Keratinocyte (primary cell): ENCODE data around the gene MGMT. TPM values are rescaled to one million over a fixed set of nuclear protein-coding genes. Genes with fewer than 3 reads are reported as not detected.

ENCODE experiments used
- DNase-seq: peaks from one replicate; pipeline ENCODE4 v3.0.0-alpha.2; 2011; ENCODE audit warnings: low read depth, missing footprints, low spot score
- FAIRE-seq: peaks from 2 replicates; lab custom pipeline; 2011; peaks lifted over from hg19 to GRCh38; lab: Jason Lieb, UNC
- H2AFZ ChIP-seq: 2 replicates; pipeline ENCODE4 v1.6.0; 2012; ENCODE audit warnings: low read length, control low read depth, inconsistent platforms; ENCODE audit not compliant: control insufficient read depth
- H3K27ac ChIP-seq: 2 replicates; pipeline ENCODE4 v1.5.1; 2011; ENCODE audit warnings: low read length; ENCODE audit not compliant: control insufficient read depth, insufficient read depth
- H3K27me3 ChIP-seq: 3 replicates; pipeline ENCODE4 v1.6.0; 2011; ENCODE audit warnings: low read length; ENCODE audit not compliant: control insufficient read depth, insufficient read depth; ENCODE audit errors: extremely low read depth
- H3K36me3 ChIP-seq, 2 experiments: 2 replicates in 1 of 2; 3 replicates in 1 of 2; pipeline ENCODE4 v1.5.1; 2011; ENCODE audit warnings: low read length in 2 of 2, mild to moderate bottlenecking in 1 of 2; ENCODE audit not compliant: control insufficient read depth in 2 of 2, insufficient read depth in 2 of 2; ENCODE audit errors: extremely low read depth in 1 of 2
- H3K4me1 ChIP-seq: 3 replicates; pipeline ENCODE4 v1.5.1; 2011; ENCODE audit warnings: low read length; ENCODE audit not compliant: control insufficient read depth, insufficient read depth; ENCODE audit errors: extremely low read depth
- H3K4me2 ChIP-seq: 3 replicates; pipeline ENCODE4 v1.6.0; 2011; ENCODE audit warnings: low read depth, low read length; ENCODE audit not compliant: control insufficient read depth, insufficient read depth; ENCODE audit errors: extremely low read depth
- H3K4me3 ChIP-seq, 3 experiments: fragments of 200-600 bp in 1 of 3; sonication (generic) in 1 of 3; 2 replicates in 2 of 3; 3 replicates in 1 of 3; pipeline ENCODE4 v1.5.1; 2011 to 2016; ENCODE audit warnings: low read length in 3 of 3, mild to moderate bottlenecking in 3 of 3, control low read depth in 2 of 3, inconsistent platforms in 1 of 3, low read depth in 1 of 3, mixed read lengths in 1 of 3, mixed run types in 1 of 3, moderate library complexity in 1 of 3; ENCODE audit not compliant: control insufficient read depth in 2 of 3, insufficient read depth in 2 of 3; ENCODE audit errors: extremely low read depth in 1 of 3
- H3K79me2 ChIP-seq: 2 replicates; pipeline ENCODE4 v1.6.0; 2012; ENCODE audit warnings: low read length; ENCODE audit not compliant: control insufficient read depth, insufficient read depth
- H3K9ac ChIP-seq: 3 replicates; pipeline ENCODE4 v1.6.0; 2011; ENCODE audit warnings: low read length; ENCODE audit not compliant: control insufficient read depth, insufficient read depth; ENCODE audit errors: extremely low read depth
- H3K9me1 ChIP-seq: 3 replicates; pipeline ENCODE4 v1.6.0; 2011; ENCODE audit warnings: low read length; ENCODE audit not compliant: control insufficient read depth, insufficient read depth; ENCODE audit errors: extremely low read depth
- H3K9me3 ChIP-seq: 2 replicates; pipeline ENCODE4 v1.5.1; 2012; ENCODE audit warnings: low read depth, low read length; ENCODE audit not compliant: control insufficient read depth
- H4K20me1 ChIP-seq: 3 replicates; pipeline ENCODE4 v1.6.0; 2011; ENCODE audit warnings: low read length; ENCODE audit not compliant: control insufficient read depth, insufficient read depth; ENCODE audit errors: extremely low read depth
- CTCF ChIP-seq, 3 experiments: IDR thresholded peaks in 1 of 3; conservative IDR thresholded peaks in 1 of 3; optimal IDR thresholded peaks in 1 of 3; 2 replicates in 2 of 3; 3 replicates in 1 of 3; pipeline versions ENCODE3 to v1.5.1; 2011; ENCODE audit warnings: low read length in 3 of 3, mild to moderate bottlenecking in 3 of 3, moderate library complexity in 2 of 3, control low read depth in 1 of 3, inconsistent platforms in 1 of 3; ENCODE audit not compliant: insufficient read depth in 2 of 3; ENCODE audit errors: extremely low read depth in 1 of 3
- EZH2 ChIP-seq: IDR thresholded peaks from one replicate; pipeline ENCODE4 v1.6.1; 2012; ENCODE audit warnings: inconsistent platforms, mild to moderate bottlenecking, low read length, moderate library complexity
- dilution Hi-C: fragments of 300-500 bp; cut with MboI; formaldehyde crosslinking; loops from one replicate; pipeline ENCODE4 v1.7.0; 2020; ENCODE audit warnings: low sequenced_read_pairs; ENCODE audit not compliant: extremely low pct_ligation_motif_present
- polyA plus RNA-seq, 5 experiments: library from polyadenylated mRNA; depleted of rRNA in 3 of 5; stranded (reverse) in 3 of 5; stranded (forward) in 1 of 5; unstranded in 1 of 5; fragments of >200 nt; gene quantifications; 1 replicate in 1 of 5; 2 replicates in 3 of 5; 3 replicates in 1 of 5; pipeline versions ENCODE4 v1.2.1 to v1.2.3, GENCODE V29; 2011 to 2012; ENCODE audit warnings: missing spikeins in 2 of 5, low read depth in 1 of 5, low replicate concordance in 1 of 5

The MGMT gene
- polyA plus RNA-seq, 1 donor (not counting 4 experiments of a cell fraction or from before 2014, with no cell fraction given) = 15.2 TPM

DNA sequence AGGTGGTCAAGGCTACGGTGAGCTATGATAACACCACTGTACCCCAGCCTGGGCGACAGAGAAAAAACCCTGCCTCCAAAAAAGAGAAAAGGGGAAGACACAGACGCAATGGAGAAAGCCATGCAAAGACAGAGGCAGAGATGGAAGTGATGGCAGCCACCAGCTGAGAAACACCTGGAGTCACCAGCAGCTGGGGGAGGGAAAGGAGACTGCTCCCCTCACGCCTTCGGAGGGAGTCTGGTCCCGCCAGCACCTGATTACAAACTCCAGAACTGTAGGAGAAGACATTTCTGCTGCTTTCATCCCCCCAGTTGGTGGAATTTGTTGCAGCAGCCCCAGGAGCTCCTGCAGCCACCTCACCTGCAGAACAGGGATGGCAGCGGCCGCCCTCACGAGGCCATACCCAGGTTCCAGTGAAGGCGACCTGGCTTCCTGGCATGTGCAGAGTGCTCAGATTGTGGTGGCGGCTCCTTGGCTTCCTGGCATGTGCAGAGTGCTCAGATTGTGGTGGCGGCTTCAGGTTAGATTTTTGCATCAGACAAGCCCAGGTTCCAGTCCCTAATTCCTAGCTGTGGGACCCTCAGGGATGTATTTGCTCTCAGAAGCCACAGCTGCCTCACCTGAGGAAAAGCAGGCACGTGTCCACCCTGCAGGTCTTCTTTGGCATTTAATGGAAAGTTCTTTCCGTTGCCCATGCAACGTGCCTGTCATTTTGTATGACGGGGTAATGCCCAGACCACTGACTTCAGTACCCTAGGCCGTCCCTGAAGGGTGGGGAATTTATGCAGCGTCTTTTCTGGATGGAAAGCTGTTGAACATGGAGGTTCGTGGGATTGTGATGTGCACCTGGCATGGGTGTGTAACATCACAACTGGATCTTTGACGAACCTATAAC is 314.1 kb downstream of the MGMT start:
- H3K27ac ChIP-seq = no peak overlapping the region
- TF ChIP-seq CTCF (optimal IDR thresholded peaks at IDR 0.05 in 1 of 3, IDR thresholded peaks at IDR 0.05 in 1 of 3, conservative IDR thresholded peaks at IDR 0.05 in 1 of 3; ENCODE audit: extremely low read depth in 1 of 3, insufficient read depth in 2 of 3, low read length in 3 of 3) = no peak
- TF ChIP-seq EZH2 = no peak
- peaks cover 5% of the 10 kb centered on the region for H3K9me3 ChIP-seq
- FAIRE-seq = no peak
- no peaks in the 10 kb centered on the region for H3K79me2 ChIP-seq
- H3K27me3 ChIP-seq = no peaks in the 10 kb centered on the region
- H3K4me2 ChIP-seq = no peak overlapping the region
- no peaks in the 10 kb centered on the region for H3K36me3 ChIP-seq
- H3K4me1 ChIP-seq = no peaks in the 10 kb centered on the region
- no peak overlapping the region for H3K4me3 ChIP-seq
- H3K9ac ChIP-seq = no peak overlapping the region
- no peak for DNase-seq
- no peak overlapping the region for H2AFZ ChIP-seq
- H4K20me1 ChIP-seq = no peaks in the 10 kb centered on the region
- no peaks in the 10 kb centered on the region for H3K9me1 ChIP-seq
- dilution Hi-C loops = no loop called here

DNA sequence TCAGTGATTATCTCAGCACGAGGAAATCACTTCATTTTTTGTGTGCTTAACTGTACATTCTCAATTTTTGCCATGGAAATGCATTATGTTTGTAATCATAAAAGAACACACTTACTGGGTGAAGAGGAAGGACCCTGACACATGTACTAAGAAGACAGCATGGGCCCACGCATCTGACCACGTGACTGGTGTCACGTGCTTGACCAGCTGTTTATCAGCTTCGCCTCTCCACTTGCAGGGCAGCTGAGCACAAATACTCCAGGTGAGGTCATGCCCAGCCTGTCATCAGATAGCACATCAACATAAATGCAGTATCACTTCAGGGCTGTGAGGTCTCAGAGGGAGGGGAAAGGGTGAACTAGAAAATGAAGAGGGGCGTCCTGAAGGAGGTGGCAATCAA is 317.2 kb downstream of the MGMT start:
- TF ChIP-seq EZH2 (no peak), CTCF (optimal IDR thresholded peaks at IDR 0.05 in 1 of 3, IDR thresholded peaks at IDR 0.05 in 1 of 3, conservative IDR thresholded peaks at IDR 0.05 in 1 of 3; ENCODE audit: extremely low read depth in 1 of 3, insufficient read depth in 2 of 3, low read length in 3 of 3) (no peak)
- no peak for FAIRE-seq
- H3K9me1 ChIP-seq = no peaks in the 10 kb centered on the region
- DNase-seq = no peak
- H3K4me2 ChIP-seq = no peak overlapping the region
- H3K9me3 ChIP-seq = peaks cover 5% of the 10 kb centered on the region
- H3K27ac ChIP-seq = no peak overlapping the region
- no peaks in the 10 kb centered on the region for H3K79me2 ChIP-seq
- H4K20me1 ChIP-seq = no peaks in the 10 kb centered on the region
- no peaks in the 10 kb centered on the region for H3K4me1 ChIP-seq
- H3K9ac ChIP-seq = no peak overlapping the region
- no peak overlapping the region for H2AFZ ChIP-seq
- no peak overlapping the region for H3K4me3 ChIP-seq
- dilution Hi-C loops = no loop called here
- H3K36me3 ChIP-seq = no peaks in the 10 kb centered on the region
- H3K27me3 ChIP-seq = no peaks in the 10 kb centered on the region
